HCT116 (cell line): ENCODE measurements around the gene ATP1A1. TPM values are rescaled to one million over a fixed set of nuclear protein-coding genes. Genes with fewer than 3 reads are reported as not detected.

ENCODE experiments used
- ATAC-seq: fragments of 200-7000 bp; cut with Tn5 transposase; 2 replicates; pipeline ENCODE4 v1.9.1; 2020; ENCODE audit warnings: mild to moderate bottlenecking, moderate library complexity
- BruUV-seq: library from RNA; stranded (reverse); fragments of 400-500 nt; replicated peaks from 2 replicates; lab custom pipeline; 2021; lab: Mats Ljungman, UMichigan
- CTCF ChIA-PET: fragments of 300-600 bp; sonication (Branson Sonifier 250); formaldehyde crosslinking; loops from one replicate; lab custom pipeline; 2021; ENCODE audit warnings: antibody characterized with exemption; lab: Charles Lee
- POLR2A ChIA-PET: fragments of 300-600, 350-600 bp; sonication (Branson Sonifier 250); formaldehyde crosslinking; loops from one replicate; lab custom pipeline; 2021; ENCODE audit warnings: antibody characterized with exemption; lab: Charles Lee
- RAD21 ChIA-PET, 2 experiments: fragments of 300-600 bp; sonication (Branson Sonifier 250); formaldehyde crosslinking; loops; one replicate each; lab custom pipeline; 2023; ENCODE audit warnings: low total read pairs in 2 of 2; ENCODE audit not compliant: uncharacterized antibody in 2 of 2, unreplicated experiment in 2 of 2, low non-redundant PET in 1 of 2; lab: Charles Lee
- DNase-seq: peaks from one replicate; pipeline ENCODE4 v3.0.0-alpha.2; 2010; ENCODE audit warnings: low read depth, low spot score
- H2AFZ ChIP-seq: fragments of 200-600 bp; shearing (Covaris generic), sonication (generic); 2 replicates; pipeline ENCODE4 v1.6.1; 2017; ENCODE audit warnings: low read depth, mixed run types, mixed read lengths, antibody characterized with exemption, low read length; ENCODE audit not compliant: poor library complexity, severe bottlenecking
- H3K27ac ChIP-seq: 2 replicates; pipeline ENCODE4 v1.5.1; 2012; ENCODE audit warnings: low read depth, low read length
- H3K27me3 ChIP-seq: fragments of 200-600 bp; sonication (generic); 2 replicates; pipeline ENCODE4 v1.6.1; 2016; ENCODE audit warnings: mixed run types, low read length, mixed read lengths; ENCODE audit not compliant: insufficient read depth
- H3K36me3 ChIP-seq, 2 experiments: fragments of 200-500 bp in 1 of 2; fragments of 200-600 bp in 1 of 2; sonication (Bioruptor generic) in 1 of 2; sonication (generic) in 1 of 2; 2 replicates each; pipeline versions ENCODE4 v1.5.1 to v1.6.1; 2014 to 2016; ENCODE audit warnings: low read length in 2 of 2, inconsistent platforms in 1 of 2, mixed read lengths in 1 of 2, mixed run types in 1 of 2; ENCODE audit not compliant: insufficient read depth in 2 of 2, control insufficient read depth in 1 of 2
- H3K4me1 ChIP-seq, 2 experiments: fragments of 200-600 bp in 1 of 2; sonication (generic) in 1 of 2; 2 replicates each; pipeline versions ENCODE4 v1.5.1 to v1.6.1; 2012 to 2017; ENCODE audit warnings: low read length in 2 of 2, inconsistent platforms in 1 of 2, mild to moderate bottlenecking in 1 of 2, mixed read lengths in 1 of 2, mixed run types in 1 of 2, moderate library complexity in 1 of 2; ENCODE audit not compliant: insufficient read depth in 2 of 2, control insufficient read depth in 1 of 2
- H3K4me2 ChIP-seq: fragments of 200-600 bp; sonication (generic); 2 replicates; pipeline ENCODE4 v1.6.1; 2017; ENCODE audit warnings: mixed run types, low read length, mixed read lengths
- H3K4me3 ChIP-seq, 2 experiments: fragments of 200-600 bp in 1 of 2; sonication (generic) in 1 of 2; replicated peaks in 1 of 2; 2 replicates each; pipeline ENCODE4 v1.5.1; 2011 to 2016; ENCODE audit warnings: low read length in 2 of 2, control low read depth in 1 of 2, low read depth in 1 of 2, mild to moderate bottlenecking in 1 of 2, mixed read lengths in 1 of 2, mixed run types in 1 of 2
- H3K79me2 ChIP-seq: fragments of 200-600 bp; sonication (generic); 2 replicates; pipeline ENCODE4 v1.6.1; 2017; ENCODE audit warnings: mild to moderate bottlenecking, mixed run types, low read length, moderate library complexity, mixed read lengths; ENCODE audit not compliant: insufficient read depth
- H3K9ac ChIP-seq: fragments of 200-600 bp; sonication (generic); 2 replicates; pipeline ENCODE4 v1.6.1; 2016; ENCODE audit warnings: low read length, mixed read lengths
- H3K9me2 ChIP-seq: fragments of 200-600 bp; sonication (generic), shearing (Covaris generic); 2 replicates; pipeline ENCODE4 v1.6.1; 2017; ENCODE audit warnings: mixed run types, mild to moderate bottlenecking, moderate library complexity; ENCODE audit not compliant: insufficient read depth
- H3K9me3 ChIP-seq, 2 experiments: fragments of 200-500 bp in 1 of 2; fragments of 200-600 bp in 1 of 2; sonication (Bioruptor generic) in 1 of 2; sonication (generic) in 1 of 2; 2 replicates each; pipeline ENCODE4 v1.6.1; 2014 to 2017; ENCODE audit warnings: low read length in 2 of 2, mixed read lengths in 2 of 2, inconsistent platforms in 1 of 2, low read depth in 1 of 2, mild to moderate bottlenecking in 1 of 2, mixed run types in 1 of 2, moderate library complexity in 1 of 2; ENCODE audit not compliant: control insufficient read depth in 1 of 2, insufficient read depth in 1 of 2
- H4K20me1 ChIP-seq: fragments of 200-600 bp; sonication (generic), shearing (Covaris generic); 2 replicates; pipeline ENCODE4 v1.6.1; 2017; ENCODE audit warnings: mixed run types, mild to moderate bottlenecking, moderate library complexity; ENCODE audit not compliant: insufficient read depth
- CEBPB ChIP-seq: IDR thresholded peaks from 2 replicates; pipeline ENCODE4 v1.6.1; 2012; ENCODE audit warnings: low read depth
- EGR1 ChIP-seq: IDR thresholded peaks from 2 replicates; pipeline ENCODE4 v1.6.1; 2012; ENCODE audit warnings: low read depth
- ELF1 ChIP-seq: IDR thresholded peaks from 2 replicates; pipeline ENCODE4 v1.6.1; 2012; ENCODE audit warnings: low read depth, borderline replicate concordance
- EZH2 ChIP-seq: fragments of 200-600 bp; sonication (generic); IDR thresholded peaks from 2 replicates; pipeline ENCODE4 v1.6.1; 2017; ENCODE audit warnings: antibody characterized with exemption, mixed run types
- EZH2phosphoT487 ChIP-seq: fragments of 200-600 bp; IDR thresholded peaks from 2 replicates; pipeline ENCODE4 v1.6.1; 2018; ENCODE audit warnings: antibody characterized with exemption, borderline replicate concordance
- FOSL1 ChIP-seq: IDR thresholded peaks from 2 replicates; pipeline ENCODE4 v1.6.1; 2012; ENCODE audit warnings: low read depth
- POLR2A ChIP-seq: IDR thresholded peaks from 2 replicates; pipeline ENCODE4 v1.7.0; 2011; ENCODE audit warnings: borderline replicate concordance; ENCODE audit not compliant: insufficient read depth, insufficient read length; ENCODE audit errors: extremely low read depth
- SIN3A ChIP-seq: IDR thresholded peaks from 2 replicates; pipeline ENCODE4 v1.6.1; 2012; ENCODE audit warnings: low read depth
- TCF7L2 ChIP-seq: IDR thresholded peaks from 2 replicates; pipeline ENCODE4 v1.7.0; 2011; ENCODE audit warnings: borderline replicate concordance, inconsistent platforms; ENCODE audit not compliant: insufficient read depth, insufficient read length; ENCODE audit errors: extremely low read depth
- intact Hi-C: fragments of 100-400 bp; cut with micrococcal nuclease; formaldehyde crosslinking; loops from 2 replicates; pipeline ENCODE4 v1.10.0; 2022
- total RNA-seq: library from RNA; stranded (reverse); gene quantifications from one replicate; pipeline ENCODE4 v1.2.1, GENCODE V29; 2021; ENCODE audit not compliant: unreplicated experiment
- TF ChIP-seq, protein P1 (sequence below): IDR thresholded peaks from 2 replicates; pipeline ENCODE4 v1.6.1; 2012; ENCODE audit warnings: low read depth
- TF ChIP-seq, protein P2 (sequence below): IDR thresholded peaks from 2 replicates; pipeline ENCODE4 v1.6.1; 2011; ENCODE audit warnings: mild to moderate bottlenecking, low read length, moderate library complexity; ENCODE audit not compliant: insufficient replicate concordance; ENCODE audit errors: extremely low read depth
- TF ChIP-seq, protein P3 (sequence below), 3 experiments: fragments of 200-600 bp in 1 of 3; sonication (generic) in 1 of 3; IDR thresholded peaks in 2 of 3; conservative IDR thresholded peaks in 1 of 3; 2 replicates each; pipeline ENCODE4 v1.5.1; 2012 to 2017; ENCODE audit warnings: low read depth in 2 of 3, low read length in 2 of 3, antibody characterized with exemption in 1 of 3, borderline replicate concordance in 1 of 3, control low read depth in 1 of 3, mild to moderate bottlenecking in 1 of 3, mixed read lengths in 1 of 3, mixed run types in 1 of 3, moderate library complexity in 1 of 3; ENCODE audit not compliant: insufficient read depth in 1 of 3

The ATP1A1 gene
- total RNA-seq, 1 experiment from 2014 or later, result 290 TPM

- Histone ChIP-seq H3K9me2 (no peaks in the 10 kb centered on the region), H3K79me2 (peaks cover 4% of the 10 kb centered on the region; the same call in 1 of the 2 replicates), H3K27ac (no peak overlapping the region), H3K4me2 (no peak overlapping the region), H3K9ac (no peak overlapping the region), H3K9me3 (no peaks in the 10 kb centered on the region), H3K4me1 (no peaks in the 10 kb centered on the region), H2AFZ (no peak overlapping the region), H3K36me3 (peaks cover 74 to 88% of the 10 kb centered on the region in 2 experiments), H4K20me1 (no peaks in the 10 kb centered on the region), H3K27me3 (no peaks in the 10 kb centered on the region), H3K4me3 (no peak overlapping the region)
- CTCF ChIA-PET, result no interaction called here
- ATAC-seq (no peak), DNase-seq (no peak)
- POLR2A ChIA-PET, result no interaction called here
- no TSS peak for BruUV-seq
- RAD21 ChIA-PET, result no interaction called here
- intact Hi-C loops, result no loop called here
- TF ChIP-seq POLR2A (no peak), EGR1 (no peak), CEBPB (no peak), TCF7L2 (no peak), SIN3A (no peak), ELF1 (no peak), EZH2phosphoT487 (no peak), FOSL1 (no peak), EZH2 (no peak)
- TF ChIP-seq, protein P1, sequence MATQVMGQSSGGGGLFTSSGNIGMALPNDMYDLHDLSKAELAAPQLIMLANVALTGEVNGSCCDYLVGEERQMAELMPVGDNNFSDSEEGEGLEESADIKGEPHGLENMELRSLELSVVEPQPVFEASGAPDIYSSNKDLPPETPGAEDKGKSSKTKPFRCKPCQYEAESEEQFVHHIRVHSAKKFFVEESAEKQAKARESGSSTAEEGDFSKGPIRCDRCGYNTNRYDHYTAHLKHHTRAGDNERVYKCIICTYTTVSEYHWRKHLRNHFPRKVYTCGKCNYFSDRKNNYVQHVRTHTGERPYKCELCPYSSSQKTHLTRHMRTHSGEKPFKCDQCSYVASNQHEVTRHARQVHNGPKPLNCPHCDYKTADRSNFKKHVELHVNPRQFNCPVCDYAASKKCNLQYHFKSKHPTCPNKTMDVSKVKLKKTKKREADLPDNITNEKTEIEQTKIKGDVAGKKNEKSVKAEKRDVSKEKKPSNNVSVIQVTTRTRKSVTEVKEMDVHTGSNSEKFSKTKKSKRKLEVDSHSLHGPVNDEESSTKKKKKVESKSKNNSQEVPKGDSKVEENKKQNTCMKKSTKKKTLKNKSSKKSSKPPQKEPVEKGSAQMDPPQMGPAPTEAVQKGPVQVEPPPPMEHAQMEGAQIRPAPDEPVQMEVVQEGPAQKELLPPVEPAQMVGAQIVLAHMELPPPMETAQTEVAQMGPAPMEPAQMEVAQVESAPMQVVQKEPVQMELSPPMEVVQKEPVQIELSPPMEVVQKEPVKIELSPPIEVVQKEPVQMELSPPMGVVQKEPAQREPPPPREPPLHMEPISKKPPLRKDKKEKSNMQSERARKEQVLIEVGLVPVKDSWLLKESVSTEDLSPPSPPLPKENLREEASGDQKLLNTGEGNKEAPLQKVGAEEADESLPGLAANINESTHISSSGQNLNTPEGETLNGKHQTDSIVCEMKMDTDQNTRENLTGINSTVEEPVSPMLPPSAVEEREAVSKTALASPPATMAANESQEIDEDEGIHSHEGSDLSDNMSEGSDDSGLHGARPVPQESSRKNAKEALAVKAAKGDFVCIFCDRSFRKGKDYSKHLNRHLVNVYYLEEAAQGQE, result no peak
- TF ChIP-seq, protein P2, sequence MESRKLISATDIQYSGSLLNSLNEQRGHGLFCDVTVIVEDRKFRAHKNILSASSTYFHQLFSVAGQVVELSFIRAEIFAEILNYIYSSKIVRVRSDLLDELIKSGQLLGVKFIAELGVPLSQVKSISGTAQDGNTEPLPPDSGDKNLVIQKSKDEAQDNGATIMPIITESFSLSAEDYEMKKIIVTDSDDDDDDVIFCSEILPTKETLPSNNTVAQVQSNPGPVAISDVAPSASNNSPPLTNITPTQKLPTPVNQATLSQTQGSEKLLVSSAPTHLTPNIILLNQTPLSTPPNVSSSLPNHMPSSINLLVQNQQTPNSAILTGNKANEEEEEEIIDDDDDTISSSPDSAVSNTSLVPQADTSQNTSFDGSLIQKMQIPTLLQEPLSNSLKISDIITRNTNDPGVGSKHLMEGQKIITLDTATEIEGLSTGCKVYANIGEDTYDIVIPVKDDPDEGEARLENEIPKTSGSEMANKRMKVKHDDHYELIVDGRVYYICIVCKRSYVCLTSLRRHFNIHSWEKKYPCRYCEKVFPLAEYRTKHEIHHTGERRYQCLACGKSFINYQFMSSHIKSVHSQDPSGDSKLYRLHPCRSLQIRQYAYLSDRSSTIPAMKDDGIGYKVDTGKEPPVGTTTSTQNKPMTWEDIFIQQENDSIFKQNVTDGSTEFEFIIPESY, result no peak
- TF ChIP-seq, protein P3, sequence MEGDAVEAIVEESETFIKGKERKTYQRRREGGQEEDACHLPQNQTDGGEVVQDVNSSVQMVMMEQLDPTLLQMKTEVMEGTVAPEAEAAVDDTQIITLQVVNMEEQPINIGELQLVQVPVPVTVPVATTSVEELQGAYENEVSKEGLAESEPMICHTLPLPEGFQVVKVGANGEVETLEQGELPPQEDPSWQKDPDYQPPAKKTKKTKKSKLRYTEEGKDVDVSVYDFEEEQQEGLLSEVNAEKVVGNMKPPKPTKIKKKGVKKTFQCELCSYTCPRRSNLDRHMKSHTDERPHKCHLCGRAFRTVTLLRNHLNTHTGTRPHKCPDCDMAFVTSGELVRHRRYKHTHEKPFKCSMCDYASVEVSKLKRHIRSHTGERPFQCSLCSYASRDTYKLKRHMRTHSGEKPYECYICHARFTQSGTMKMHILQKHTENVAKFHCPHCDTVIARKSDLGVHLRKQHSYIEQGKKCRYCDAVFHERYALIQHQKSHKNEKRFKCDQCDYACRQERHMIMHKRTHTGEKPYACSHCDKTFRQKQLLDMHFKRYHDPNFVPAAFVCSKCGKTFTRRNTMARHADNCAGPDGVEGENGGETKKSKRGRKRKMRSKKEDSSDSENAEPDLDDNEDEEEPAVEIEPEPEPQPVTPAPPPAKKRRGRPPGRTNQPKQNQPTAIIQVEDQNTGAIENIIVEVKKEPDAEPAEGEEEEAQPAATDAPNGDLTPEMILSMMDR (IDR thresholded peaks at IDR 0.05 in 2 of 3, conservative IDR thresholded peaks at IDR 0.05 in 1 of 3; ENCODE audit: borderline replicate concordance in 1 of 3, insufficient read depth in 1 of 3, low read depth in 2 of 3, low read length in 2 of 3), result no peak
These were observed 17.2 kb downstream of the ATP1A1 start for GRCh38 chr1:116390195-116390594.
